IMR-90 (cell line): Measurements from ENCODE around the gene CCNI. TPM values are rescaled to one million over a fixed set of nuclear protein-coding genes. Genes with fewer than 3 reads are reported as not detected.

Experiments
- ATAC-seq: fragments of 200-7000 bp; cut with Tn5 transposase; 2 replicates; pipeline ENCODE4 v1.9.1; 2020; ENCODE audit warnings: low read depth, mild to moderate bottlenecking, moderate library complexity
- BruUV-seq: library from RNA; stranded (reverse); fragments of 400-500 nt; replicated peaks from 2 replicates; lab custom pipeline; 2021; lab: Mats Ljungman, UMichigan
- CTCF ChIA-PET: fragments of 300-600 bp; formaldehyde crosslinking; extraction: SDS; loops from one replicate; lab custom pipeline; 2021; ENCODE audit warnings: antibody characterized with exemption; lab: Yijun Ruan, JAX
- POLR2A ChIA-PET: fragments of 300-600 bp; sonication (Branson Sonifier 250); formaldehyde crosslinking; loops from one replicate; lab custom pipeline; 2022; ENCODE audit warnings: antibody characterized with exemption; ENCODE audit not compliant: unreplicated experiment; lab: Charles Lee
- DNase-seq: peaks from one replicate; pipeline ENCODE4 v3.0.0; 2013
- H2AFZ ChIP-seq: replicated peaks from 2 replicates; pipeline ENCODE3; 2013; ENCODE audit warnings: low read length, mild to moderate bottlenecking; ENCODE audit not compliant: poor library complexity
- H2AK5ac ChIP-seq: 2 replicates; pipeline ENCODE4 v1.6.1; 2013; ENCODE audit warnings: low read depth, low read length, inconsistent platforms
- H2AK9ac ChIP-seq: replicated peaks from 2 replicates; pipeline ENCODE3; 2013; ENCODE audit warnings: mild to moderate bottlenecking, low read depth, low read length, moderate library complexity; ENCODE audit not compliant: poor library complexity
- H2BK120ac ChIP-seq: 2 replicates; pipeline ENCODE4 v1.6.1; 2013; ENCODE audit warnings: low read depth, low read length, inconsistent platforms
- H2BK15ac ChIP-seq: 3 replicates; pipeline ENCODE4 v1.6.1; 2013; ENCODE audit warnings: low read depth, low read length, inconsistent platforms
- H2BK20ac ChIP-seq: 2 replicates; pipeline ENCODE4 v1.6.1; 2013; ENCODE audit warnings: low read depth, mild to moderate bottlenecking, inconsistent platforms, low read length, moderate library complexity
- H2BK5ac ChIP-seq: 2 replicates; pipeline ENCODE4 v1.6.1; 2013; ENCODE audit warnings: mild to moderate bottlenecking, low read depth, low read length, inconsistent platforms; ENCODE audit not compliant: poor library complexity, severe bottlenecking
- H3K14ac ChIP-seq: replicated peaks from 2 replicates; pipeline ENCODE4 v1.6.1; 2013; ENCODE audit warnings: low read depth, low read length, inconsistent platforms
- H3K18ac ChIP-seq: 2 replicates; pipeline ENCODE4 v1.6.1; 2013; ENCODE audit warnings: low read depth, low read length, control low read depth
- H3K23ac ChIP-seq: 2 replicates; pipeline ENCODE4 v1.6.1; 2013; ENCODE audit warnings: low read depth, low read length, inconsistent platforms
- H3K27ac ChIP-seq: 2 replicates; pipeline ENCODE4 v1.5.1; 2013; ENCODE audit warnings: mild to moderate bottlenecking, control low read depth, low read length; ENCODE audit not compliant: insufficient read depth
- H3K27me3 ChIP-seq: 2 replicates; pipeline ENCODE4 v1.6.1; 2013; ENCODE audit warnings: low read length; ENCODE audit not compliant: control insufficient read depth, insufficient read depth
- H3K36me3 ChIP-seq: 2 replicates; pipeline ENCODE4 v1.6.1; 2013; ENCODE audit warnings: low read length, mixed read lengths; ENCODE audit not compliant: control insufficient read depth, insufficient read depth
- H3K4ac ChIP-seq: 2 replicates; pipeline ENCODE4 v1.6.1; 2013; ENCODE audit warnings: low read depth, low read length, inconsistent platforms
- H3K4me1 ChIP-seq: 2 replicates; pipeline ENCODE4 v1.6.1; 2013; ENCODE audit warnings: low read length, mixed read lengths; ENCODE audit not compliant: control insufficient read depth, insufficient read depth
- H3K4me2 ChIP-seq: 2 replicates; pipeline ENCODE4 v1.6.1; 2013; ENCODE audit warnings: low read depth, mild to moderate bottlenecking, control low read depth, low read length, moderate library complexity
- H3K4me3 ChIP-seq: 2 replicates; pipeline ENCODE4 v1.5.1; 2013; ENCODE audit warnings: low read depth, mild to moderate bottlenecking, control low read depth, low read length, moderate library complexity; ENCODE audit not compliant: insufficient read depth
- H3K56ac ChIP-seq: 2 replicates; pipeline ENCODE4 v1.6.1; 2013; ENCODE audit warnings: low read length, inconsistent platforms; ENCODE audit not compliant: insufficient read depth; ENCODE audit errors: extremely low read depth
- H3K79me1 ChIP-seq, 2 experiments: 2 replicates each; pipeline ENCODE4 v1.6.1; 2013; ENCODE audit warnings: low read length in 2 of 2, inconsistent platforms in 1 of 2, low read depth in 1 of 2
- H3K9ac ChIP-seq: 2 replicates; pipeline ENCODE4 v1.6.1; 2013; ENCODE audit warnings: low read depth, low read length, control low read depth
- H3K9me1 ChIP-seq: 2 replicates; pipeline ENCODE4 v1.6.1; 2013; ENCODE audit warnings: low read length, inconsistent platforms; ENCODE audit not compliant: insufficient read depth
- H3K9me3 ChIP-seq: 2 replicates; pipeline ENCODE4 v1.6.1; 2013; ENCODE audit warnings: low read length; ENCODE audit not compliant: control insufficient read depth, insufficient read depth
- H4K20me1 ChIP-seq: 2 replicates; pipeline ENCODE4 v1.6.1; 2013; ENCODE audit warnings: low read length, inconsistent platforms; ENCODE audit not compliant: insufficient read depth
- H4K5ac ChIP-seq: 2 replicates; pipeline ENCODE4 v1.6.1; 2013; ENCODE audit warnings: mild to moderate bottlenecking, low read depth, low read length, control low read depth
- H4K8ac ChIP-seq, 2 experiments: 2 replicates each; pipeline ENCODE4 v1.6.1; 2013; ENCODE audit warnings: low read depth in 2 of 2, low read length in 2 of 2, control low read depth in 1 of 2, inconsistent platforms in 1 of 2
- H4K91ac ChIP-seq: 2 replicates; pipeline ENCODE4 v1.6.1; 2013; ENCODE audit warnings: low read depth, low read length, inconsistent platforms; ENCODE audit not compliant: insufficient read depth
- CEBPB ChIP-seq: IDR thresholded peaks from 2 replicates; pipeline ENCODE4 v1.6.1; 2012; ENCODE audit warnings: low read depth, low read length, improper control_type of control experiment
- CHD1 ChIP-seq: IDR thresholded peaks from 2 replicates; pipeline ENCODE4 v1.6.1; 2012; ENCODE audit warnings: low read depth, low read length, improper control_type of control experiment
- FOS ChIP-seq: fragments of 150-350 bp; IDR thresholded peaks from 2 replicates; pipeline ENCODE4 v1.6.1; 2016; ENCODE audit warnings: low read depth, low read length
- MAFK ChIP-seq: IDR thresholded peaks from 2 replicates; pipeline ENCODE4 v1.6.1; 2012; ENCODE audit warnings: low read depth, low read length, improper control_type of control experiment
- NFE2L2 ChIP-seq: fragments of 150-350 bp; IDR thresholded peaks from 2 replicates; pipeline ENCODE4 v1.6.1; 2016; ENCODE audit warnings: low read depth, mild to moderate bottlenecking, low read length
- RCOR1 ChIP-seq: IDR thresholded peaks from 2 replicates; pipeline ENCODE4 v1.6.1; 2012; ENCODE audit warnings: mild to moderate bottlenecking, low read length, improper control_type of control experiment; ENCODE audit not compliant: insufficient replicate concordance
- RFX5 ChIP-seq: IDR thresholded peaks from 2 replicates; pipeline ENCODE4 v1.8.0; 2012; ENCODE audit warnings: low read depth, mild to moderate bottlenecking, low read length, moderate library complexity
- SMC3 ChIP-seq: fragments of 150-350 bp; IDR thresholded peaks from 2 replicates; pipeline ENCODE4 v1.6.1; 2016; ENCODE audit warnings: low read depth, mild to moderate bottlenecking, antibody characterized with exemption, low read length, moderate library complexity
- WGBS, 2 experiments: methylation state at CpG; one replicate each; pipeline versions ENCODE4 v1.1.5 to v1.1.7; 2013; ENCODE audit warnings: missing lambda C conversion rate in 2 of 2; ENCODE audit not compliant: insufficient read length in 1 of 2; ENCODE audit errors: extremely low coverage in 2 of 2; 5-methylcytosine and 5-hydroxymethylcytosine counted together
- dilution Hi-C: fragments of 300-500 bp; cut with HindIII; formaldehyde crosslinking; loops from one replicate; pipeline ENCODE4 v1.14.3; 2018; ENCODE audit warnings: low sequenced_read_pairs; ENCODE audit not compliant: unreplicated experiment
- in situ Hi-C: fragments of 300-500 bp; cut with MboI; formaldehyde crosslinking; loops from 3 replicates; pipeline ENCODE4 v1.14.3; 2019; ENCODE audit warnings: low sequenced_read_pairs, inconsistent platforms, mixed read lengths
- intact Hi-C: fragments of 100-400 bp; cut with micrococcal nuclease; formaldehyde crosslinking; loops from 2 replicates; pipeline ENCODE4 v1.10.0; 2022
- polyA plus RNA-seq, 3 experiments: library from polyadenylated mRNA; depleted of rRNA; stranded (reverse); fragments of >200 nt; gene quantifications; 2 replicates each; pipeline ENCODE4 v1.2.3, GENCODE V29; 2012; ENCODE audit warnings: low replicate concordance in 1 of 3
- total RNA-seq: library from RNA; depleted of rRNA; stranded (reverse); fragments of >200 nt; gene quantifications from 2 replicates; pipeline ENCODE4 v1.2.3, GENCODE V29; 2012
- TF ChIP-seq, protein P1 (sequence below): conservative IDR thresholded peaks from 2 replicates; pipeline ENCODE4 v1.5.1; 2012; ENCODE audit warnings: mild to moderate bottlenecking, low read depth, low read length, improper control_type of control experiment
- TF ChIP-seq, protein P2 (sequence below): fragments of 150-350 bp; IDR thresholded peaks from 2 replicates; pipeline ENCODE4 v1.6.1; 2017; ENCODE audit warnings: mild to moderate bottlenecking, antibody characterized with exemption, low read length, low read depth
- TF ChIP-seq, protein P3 (sequence below): fragments of 150-350 bp; IDR thresholded peaks from 2 replicates; pipeline ENCODE4 v1.6.1; 2016; ENCODE audit warnings: low read depth, mild to moderate bottlenecking, low read length, moderate library complexity, borderline replicate concordance

The CCNI gene
- total and polyA plus RNA-seq, 2 of the 4 experiments (the other 2 are of a cell fraction), result 70.1 to 100 TPM

DNA sequence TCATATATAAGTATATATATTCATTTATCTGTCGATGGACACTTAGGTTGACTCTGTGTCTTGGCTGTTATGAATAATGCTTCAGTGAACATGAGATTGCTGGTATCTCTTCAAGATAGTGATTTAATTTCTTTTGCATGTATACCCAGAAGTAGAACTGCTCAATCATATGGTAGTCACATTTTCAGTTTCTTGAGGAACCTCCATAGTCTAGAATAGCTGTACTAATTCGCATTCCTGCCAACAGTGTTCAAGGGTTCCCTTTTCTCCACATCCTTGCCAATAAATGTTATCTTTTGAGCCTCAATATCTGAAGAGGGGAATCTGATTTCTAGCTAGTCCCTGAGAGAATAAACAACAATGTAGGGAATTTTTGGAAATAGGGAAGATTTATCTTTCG, 48.8 kb upstream of the CCNI start:
- no peak overlapping the region for H2AK9ac ChIP-seq
- no peak overlapping the region for H3K4ac ChIP-seq
- no peak overlapping the region for H3K18ac ChIP-seq
- H4K91ac ChIP-seq, result no peak overlapping the region
- CTCF ChIA-PET, result interaction anchor here (0.6 to 1.0 kb wide), 2 partner anchors 29 to 303 kb away, joined by 3 to 4 read pairs; no protein-coding TSS in a partner anchor
- H3K14ac ChIP-seq, result no peak overlapping the region
- H3K9me1 ChIP-seq, result no peaks in the 10 kb centered on the region
- no peak overlapping the region for H3K23ac ChIP-seq
- H3K36me3 ChIP-seq, result no peaks in the 10 kb centered on the region
- POLR2A ChIA-PET, result no interaction called here
- in situ Hi-C loops (no loop called here), dilution Hi-C loops (no loop called here), intact Hi-C loops (no loop called here)
- H3K27ac ChIP-seq, result no peak overlapping the region
- H3K4me3 ChIP-seq, result no peak overlapping the region
- no peaks in the 10 kb centered on the region for H3K4me1 ChIP-seq
- H2AFZ ChIP-seq, result no peak overlapping the region
- no CpG with 5 or more reads among the region's 3 CpGs for WGBS, 2 experiments
- DNase-seq (no peak), ATAC-seq (no peak)
- no peaks in the 10 kb centered on the region for H4K20me1 ChIP-seq
- no peaks in the 10 kb centered on the region for H3K9me3 ChIP-seq
- no peak overlapping the region for H2BK20ac ChIP-seq
- H2BK15ac ChIP-seq, result no peak overlapping the region
- no peak overlapping the region for H4K8ac ChIP-seq
- H3K27me3 ChIP-seq, result peaks cover 40% of the 10 kb centered on the region
- no peak for TF ChIP-seq SMC3
- TF ChIP-seq NFE2L2, result no peak
- TF ChIP-seq CEBPB, result no peak
- TF ChIP-seq, protein P1, sequence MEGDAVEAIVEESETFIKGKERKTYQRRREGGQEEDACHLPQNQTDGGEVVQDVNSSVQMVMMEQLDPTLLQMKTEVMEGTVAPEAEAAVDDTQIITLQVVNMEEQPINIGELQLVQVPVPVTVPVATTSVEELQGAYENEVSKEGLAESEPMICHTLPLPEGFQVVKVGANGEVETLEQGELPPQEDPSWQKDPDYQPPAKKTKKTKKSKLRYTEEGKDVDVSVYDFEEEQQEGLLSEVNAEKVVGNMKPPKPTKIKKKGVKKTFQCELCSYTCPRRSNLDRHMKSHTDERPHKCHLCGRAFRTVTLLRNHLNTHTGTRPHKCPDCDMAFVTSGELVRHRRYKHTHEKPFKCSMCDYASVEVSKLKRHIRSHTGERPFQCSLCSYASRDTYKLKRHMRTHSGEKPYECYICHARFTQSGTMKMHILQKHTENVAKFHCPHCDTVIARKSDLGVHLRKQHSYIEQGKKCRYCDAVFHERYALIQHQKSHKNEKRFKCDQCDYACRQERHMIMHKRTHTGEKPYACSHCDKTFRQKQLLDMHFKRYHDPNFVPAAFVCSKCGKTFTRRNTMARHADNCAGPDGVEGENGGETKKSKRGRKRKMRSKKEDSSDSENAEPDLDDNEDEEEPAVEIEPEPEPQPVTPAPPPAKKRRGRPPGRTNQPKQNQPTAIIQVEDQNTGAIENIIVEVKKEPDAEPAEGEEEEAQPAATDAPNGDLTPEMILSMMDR, result no peak
- TF ChIP-seq, protein P2, sequence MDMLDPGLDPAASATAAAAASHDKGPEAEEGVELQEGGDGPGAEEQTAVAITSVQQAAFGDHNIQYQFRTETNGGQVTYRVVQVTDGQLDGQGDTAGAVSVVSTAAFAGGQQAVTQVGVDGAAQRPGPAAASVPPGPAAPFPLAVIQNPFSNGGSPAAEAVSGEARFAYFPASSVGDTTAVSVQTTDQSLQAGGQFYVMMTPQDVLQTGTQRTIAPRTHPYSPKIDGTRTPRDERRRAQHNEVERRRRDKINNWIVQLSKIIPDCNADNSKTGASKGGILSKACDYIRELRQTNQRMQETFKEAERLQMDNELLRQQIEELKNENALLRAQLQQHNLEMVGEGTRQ, result no peak
- no peak for TF ChIP-seq CHD1
- TF ChIP-seq, protein P3, sequence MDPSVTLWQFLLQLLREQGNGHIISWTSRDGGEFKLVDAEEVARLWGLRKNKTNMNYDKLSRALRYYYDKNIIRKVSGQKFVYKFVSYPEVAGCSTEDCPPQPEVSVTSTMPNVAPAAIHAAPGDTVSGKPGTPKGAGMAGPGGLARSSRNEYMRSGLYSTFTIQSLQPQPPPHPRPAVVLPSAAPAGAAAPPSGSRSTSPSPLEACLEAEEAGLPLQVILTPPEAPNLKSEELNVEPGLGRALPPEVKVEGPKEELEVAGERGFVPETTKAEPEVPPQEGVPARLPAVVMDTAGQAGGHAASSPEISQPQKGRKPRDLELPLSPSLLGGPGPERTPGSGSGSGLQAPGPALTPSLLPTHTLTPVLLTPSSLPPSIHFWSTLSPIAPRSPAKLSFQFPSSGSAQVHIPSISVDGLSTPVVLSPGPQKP, result no peak
- TF ChIP-seq FOS, result no peak
- no peak for TF ChIP-seq RCOR1
- no peak for TF ChIP-seq MAFK
- TF ChIP-seq RFX5, result no peak
- no peak overlapping the region for H2AK5ac ChIP-seq
- no peaks in the 10 kb centered on the region for H3K79me1 ChIP-seq
- no peak overlapping the region for H2BK5ac ChIP-seq
- H3K4me2 ChIP-seq, result no peak overlapping the region
- BruUV-seq, result no TSS peak
- no peak overlapping the region for H3K56ac ChIP-seq
- no peak overlapping the region for H3K9ac ChIP-seq
- H2BK120ac ChIP-seq, result no peak overlapping the region
- no peak overlapping the region for H4K5ac ChIP-seq
